ENCODE measurements around the gene ZNF705A.
"Not testable (repeated sequence)": the region's sequence is repeated elsewhere in the genome, so short reads cannot be mapped to it uniquely, and the experiment has no call there.

The ZNF705A gene

DNA sequence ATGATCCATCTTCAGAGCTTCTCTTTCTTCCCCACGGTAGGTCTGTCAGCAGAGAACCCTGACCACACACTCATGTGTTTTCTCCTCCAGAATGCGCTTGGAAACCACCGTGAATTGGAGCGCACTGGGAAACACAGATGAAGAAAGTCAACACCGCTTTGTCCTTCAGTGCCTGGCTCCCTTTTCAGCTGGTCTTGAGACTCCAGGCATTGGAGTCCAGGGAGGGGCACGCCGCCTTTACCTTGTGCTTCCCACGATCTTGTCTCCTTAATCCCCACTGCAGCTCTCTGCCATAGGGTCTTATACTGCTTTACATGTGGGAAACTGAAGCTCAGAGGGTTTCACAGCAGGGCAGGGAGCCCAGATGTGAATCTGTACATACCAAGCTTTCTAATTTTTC lies 69.5 kb downstream of the ZNF705A start:
- TF ChIP-seq, protein P1, sequence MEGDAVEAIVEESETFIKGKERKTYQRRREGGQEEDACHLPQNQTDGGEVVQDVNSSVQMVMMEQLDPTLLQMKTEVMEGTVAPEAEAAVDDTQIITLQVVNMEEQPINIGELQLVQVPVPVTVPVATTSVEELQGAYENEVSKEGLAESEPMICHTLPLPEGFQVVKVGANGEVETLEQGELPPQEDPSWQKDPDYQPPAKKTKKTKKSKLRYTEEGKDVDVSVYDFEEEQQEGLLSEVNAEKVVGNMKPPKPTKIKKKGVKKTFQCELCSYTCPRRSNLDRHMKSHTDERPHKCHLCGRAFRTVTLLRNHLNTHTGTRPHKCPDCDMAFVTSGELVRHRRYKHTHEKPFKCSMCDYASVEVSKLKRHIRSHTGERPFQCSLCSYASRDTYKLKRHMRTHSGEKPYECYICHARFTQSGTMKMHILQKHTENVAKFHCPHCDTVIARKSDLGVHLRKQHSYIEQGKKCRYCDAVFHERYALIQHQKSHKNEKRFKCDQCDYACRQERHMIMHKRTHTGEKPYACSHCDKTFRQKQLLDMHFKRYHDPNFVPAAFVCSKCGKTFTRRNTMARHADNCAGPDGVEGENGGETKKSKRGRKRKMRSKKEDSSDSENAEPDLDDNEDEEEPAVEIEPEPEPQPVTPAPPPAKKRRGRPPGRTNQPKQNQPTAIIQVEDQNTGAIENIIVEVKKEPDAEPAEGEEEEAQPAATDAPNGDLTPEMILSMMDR (IDR thresholded peaks at IDR 0.05; ENCODE audit: borderline replicate concordance, control extremely low read depth, extremely low read depth, insufficient read depth, missing control alignments): no peak
- in situ Hi-C loops (cut with MboI; ENCODE audit: low sequenced_read_pairs, unreplicated experiment): no loop called here
- DNase-seq (ENCODE audit: low spot score): no peak

DNA sequence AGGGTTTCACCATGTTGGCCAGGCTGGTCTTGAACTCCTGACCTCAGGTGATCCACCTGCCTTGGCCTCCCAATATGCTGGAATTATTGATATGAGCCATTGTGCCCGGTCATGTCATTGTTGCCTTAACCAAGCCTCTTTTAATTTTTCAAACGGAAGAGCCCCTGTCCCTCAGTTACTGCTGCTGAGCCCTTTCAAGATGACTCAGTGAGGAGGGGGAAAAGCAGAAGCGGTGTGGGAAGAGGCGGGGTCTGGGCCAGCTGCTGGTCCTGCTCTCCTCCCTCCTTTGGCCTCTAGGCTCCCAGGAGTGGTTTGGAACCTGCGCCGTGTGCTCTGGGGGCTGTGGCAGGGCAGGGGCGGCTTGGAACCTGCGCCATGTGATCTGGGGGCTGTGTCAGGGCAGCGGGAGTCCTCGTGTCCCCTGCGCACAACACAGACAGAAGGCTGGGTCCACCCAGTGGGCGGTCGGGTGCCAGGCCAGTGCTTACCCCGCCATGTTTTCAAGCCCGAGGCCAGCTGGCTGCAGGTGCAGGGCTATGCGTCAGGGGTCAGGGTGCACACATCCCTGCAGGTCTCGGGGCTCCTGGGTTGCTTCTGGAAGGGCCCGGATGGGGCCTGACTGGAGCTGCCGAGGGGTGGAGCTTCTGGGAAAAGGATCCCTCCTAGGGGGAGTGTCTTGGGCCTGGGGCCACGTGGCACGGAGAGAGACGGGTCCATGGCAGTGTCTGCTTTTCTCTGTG lies 70.3 kb downstream of the ZNF705A start, which contains the start of gene FAM90A1:
TSS of gene FAM90A1 (minus strand) at position 627 of the 740 bp plus-strand sequence. CDS start 2,786 bp downstream, outside the sequence.
- in situ Hi-C loops (cut with MboI; ENCODE audit: low sequenced_read_pairs, unreplicated experiment): not testable (repeated sequence)
- DNase-seq (ENCODE audit: low spot score): peak; percentile 34

- DNase-seq (ENCODE audit: low spot score); in situ Hi-C loops (cut with MboI; ENCODE audit: low sequenced_read_pairs, unreplicated experiment): not testable (repeated sequence)
These were observed 70.9 kb downstream of the ZNF705A start for GRCh38 chr12:8227732-8228077.

DNA sequence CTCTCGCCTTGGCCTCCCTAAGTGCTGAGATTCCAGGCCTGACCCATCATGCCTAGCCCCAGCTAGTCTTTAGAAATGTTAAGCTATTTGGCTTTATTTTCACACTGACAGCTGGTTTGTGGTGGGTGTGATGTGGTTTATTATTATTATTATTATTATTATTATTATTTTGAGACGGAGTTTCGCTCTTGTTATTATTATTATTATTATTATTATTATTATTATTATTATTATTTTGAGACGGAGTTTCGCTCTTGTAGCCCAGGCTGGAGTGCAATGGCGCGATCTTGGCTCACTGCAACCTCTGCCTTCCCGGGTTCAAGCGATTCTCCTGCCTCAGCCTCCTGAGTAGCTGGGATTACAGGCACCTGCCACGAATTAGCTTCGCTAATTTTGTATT lies 71.8 kb downstream of the ZNF705A start:
- in situ Hi-C loops (cut with MboI; ENCODE audit: low sequenced_read_pairs, unreplicated experiment); DNase-seq (ENCODE audit: low spot score): not testable (repeated sequence)

DNA sequence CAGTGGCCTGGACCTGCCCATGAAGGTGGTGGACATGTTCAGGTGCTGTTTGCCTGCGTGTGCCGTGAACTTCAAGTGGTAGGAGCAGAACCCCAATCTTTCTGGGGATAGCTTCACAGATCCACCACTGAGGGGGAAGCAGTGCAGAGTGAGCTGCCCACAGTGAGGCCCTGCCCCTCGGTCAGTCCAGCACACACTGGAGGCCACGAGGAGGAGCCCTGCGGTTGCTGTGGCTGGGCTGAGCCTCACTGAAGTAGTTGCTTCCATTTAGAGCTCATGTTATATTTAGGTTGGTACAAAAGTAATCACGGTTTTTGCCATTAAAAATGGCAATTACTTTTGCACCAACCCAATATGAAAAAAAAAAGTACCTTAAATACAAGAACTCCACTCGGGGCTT lies 72.7 kb downstream of the ZNF705A start:
- DNase-seq (ENCODE audit: low spot score); in situ Hi-C loops (cut with MboI; ENCODE audit: low sequenced_read_pairs, unreplicated experiment): not testable (repeated sequence)
